GM12875 (cell line): ENCODE measurements around the gene MB21D2.

Experiments
- H3K4me3 ChIP-seq: one replicate; pipeline ENCODE4 v1.5.1; 2011; ENCODE audit warnings: low read depth, low read length, control low read depth
- CTCF ChIP-seq: IDR thresholded peaks from 2 replicates; pipeline ENCODE4 v1.5.1; 2011; ENCODE audit warnings: low read depth, mild to moderate bottlenecking, control low read depth, inconsistent platforms, low read length, moderate library complexity, borderline replicate concordance; ENCODE audit not compliant: insufficient read depth

Gene MB21D2

GRCh38 chr3:192892981-192893700, 24.5 kb downstream of the MB21D2 start:
- H3K4me3 ChIP-seq, result no peak overlapping the region
- no peak for TF ChIP-seq CTCF

GRCh38 chr3:192890347-192891335, 27.0 kb downstream of the MB21D2 start:
- H3K4me3 ChIP-seq, result no peak overlapping the region
- TF ChIP-seq CTCF, result no peak

DNA sequence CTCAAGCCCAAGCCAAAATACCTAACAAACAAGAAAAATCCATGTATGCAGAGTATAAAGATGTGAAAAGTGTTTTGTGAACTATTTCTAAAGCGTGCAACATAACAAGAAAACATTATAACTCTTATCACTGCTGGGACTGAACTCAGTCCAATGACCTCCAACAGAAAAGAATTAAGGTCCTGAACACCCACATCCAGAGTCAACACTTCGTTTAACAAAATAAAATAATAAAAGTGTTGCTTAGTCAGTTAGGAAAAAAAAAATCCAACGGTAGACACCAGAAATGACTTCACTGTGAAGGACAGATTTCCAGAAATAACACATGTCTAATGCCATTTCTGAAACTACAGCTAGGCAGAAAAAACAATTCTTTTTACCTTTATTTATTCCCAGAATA, 28.0 kb downstream of the MB21D2 start:
- H3K4me3 ChIP-seq, result no peak overlapping the region
- TF ChIP-seq CTCF, result no peak

DNA sequence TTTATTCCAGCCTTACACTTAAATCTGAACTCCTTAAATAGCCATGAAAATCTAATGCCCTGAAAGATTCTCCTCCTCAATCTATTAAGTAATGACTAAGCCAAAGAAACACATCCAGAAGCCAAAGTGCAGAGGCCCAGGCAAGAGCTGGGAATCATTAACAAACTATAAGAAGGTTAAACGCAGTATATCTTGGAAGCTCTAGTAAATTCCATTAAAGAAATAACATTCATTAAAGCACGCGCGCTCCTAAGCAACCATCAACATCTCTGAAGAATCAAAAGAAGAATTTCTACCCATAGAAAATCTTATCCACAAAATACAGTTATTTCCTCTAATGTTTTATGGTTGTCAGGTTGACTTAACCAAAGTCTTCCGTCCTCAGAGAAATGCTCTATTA, 29.5 kb downstream of the MB21D2 start:
- no peak for TF ChIP-seq CTCF
- H3K4me3 ChIP-seq, result no peak overlapping the region

DNA sequence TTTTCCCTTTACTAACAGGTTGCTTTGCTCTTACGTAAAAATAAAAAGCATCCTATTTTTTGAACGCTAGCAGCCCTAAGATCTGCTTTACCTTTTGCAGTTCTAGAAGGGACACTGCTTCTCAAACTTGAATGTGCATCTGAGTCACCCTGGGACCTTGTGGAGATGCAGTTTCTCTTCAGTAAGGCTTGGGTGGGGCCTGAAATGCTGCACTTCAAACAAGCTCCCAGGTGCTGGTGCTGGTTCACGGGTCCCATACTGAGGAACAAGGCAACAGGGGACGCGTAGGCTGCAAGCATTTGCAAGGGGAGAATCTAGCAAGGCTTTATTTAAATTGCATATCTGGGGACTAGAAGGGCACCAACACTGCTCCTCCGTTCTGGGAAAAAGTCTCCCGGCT, 30.0 kb downstream of the MB21D2 start:
- TF ChIP-seq CTCF, result no peak
- H3K4me3 ChIP-seq, result no peak overlapping the region

DNA sequence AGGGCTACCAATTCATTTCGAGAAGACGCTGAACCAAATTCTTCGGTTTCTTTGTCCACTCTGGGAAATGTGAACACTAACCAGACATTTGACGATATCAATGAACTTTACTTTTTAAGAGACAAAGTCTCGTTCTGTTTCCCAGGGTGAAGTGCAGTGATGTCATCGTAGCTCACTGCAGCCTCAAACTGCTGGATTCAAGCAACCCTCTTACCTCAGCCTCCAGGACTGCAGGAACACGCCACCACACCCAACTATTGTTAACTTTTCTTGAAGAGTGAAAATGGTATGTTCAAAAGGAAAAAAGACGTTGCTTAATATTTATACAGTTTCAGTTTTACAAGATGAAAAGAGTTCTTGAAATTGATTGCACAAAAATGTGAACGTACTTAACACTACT, 30.6 kb downstream of the MB21D2 start:
- H3K4me3 ChIP-seq, result no peak overlapping the region
- no peak for TF ChIP-seq CTCF
